NCI-H2029 (cell line): Measurements from ENCODE around the gene HLA-DRA.
"Not testable (repeated sequence)": the region's sequence is repeated elsewhere in the genome, so short reads cannot be mapped to it uniquely, and the experiment has no call there.

Experiments used
- DNase-seq: peaks from one replicate; lab custom pipeline; 2025; lab: John Stamatoyannopoulos, UW

HLA-DRA gene

GRCh38 chr6:32431142-32431541 is 8.5 kb upstream of the HLA-DRA start:
- DNase-seq: no peak

GRCh38 chr6:32432050-32432450 is 7.6 kb upstream of the HLA-DRA start:
- DNase-seq: no peak

- DNase-seq: not testable (repeated sequence)
Measured at GRCh38 chr6:32433950-32434349, 5.7 kb upstream of the HLA-DRA start.

GRCh38 chr6:32436186-32436585 is 3.5 kb upstream of the HLA-DRA start:
- no peak for DNase-seq

GRCh38 chr6:32436995-32437836 is 2.5 kb upstream of the HLA-DRA start:
- DNase-seq: no peak

- no peak for DNase-seq
Measured at GRCh38 chr6:32439139-32439538, 548 bp upstream of the HLA-DRA start.

GRCh38 chr6:32442243-32442667 is 2.6 kb downstream of the HLA-DRA start:
- no peak for DNase-seq

- no peak for DNase-seq
Measured at GRCh38 chr6:32442977-32443552, 3.4 kb downstream of the HLA-DRA start.

GRCh38 chr6:32444433-32444832 is 4.7 kb downstream of the HLA-DRA start:
- DNase-seq: no peak

- DNase-seq: no peak
Measured at GRCh38 chr6:32445321-32445854, 5.7 kb downstream of the HLA-DRA start.

- no peak for DNase-seq
Measured at GRCh38 chr6:32447932-32448331, 8.2 kb downstream of the HLA-DRA start.

GRCh38 chr6:32449088-32449736 is 9.5 kb downstream of the HLA-DRA start:
- no peak for DNase-seq

- DNase-seq: no peak
Measured at GRCh38 chr6:32457054-32457453, 17.4 kb downstream of the HLA-DRA start.

- DNase-seq: no peak
Measured at GRCh38 chr6:32459781-32460424, 20.2 kb downstream of the HLA-DRA start.

- no peak for DNase-seq
Measured at GRCh38 chr6:32460528-32460927, 20.8 kb downstream of the HLA-DRA start.

- DNase-seq: no peak
Measured at GRCh38 chr6:32461493-32461892, 21.8 kb downstream of the HLA-DRA start.

GRCh38 chr6:32462609-32463008 is 22.9 kb downstream of the HLA-DRA start:
- no peak for DNase-seq

GRCh38 chr6:32467743-32468503 is 28.2 kb downstream of the HLA-DRA start:
- not testable (repeated sequence) for DNase-seq

- no peak for DNase-seq
Measured at GRCh38 chr6:32472781-32473375, 33.2 kb downstream of the HLA-DRA start.

GRCh38 chr6:32473376-32474348 is 34.0 kb downstream of the HLA-DRA start:
- DNase-seq: not testable (repeated sequence)
